H54 (cell line): ENCODE data around the gene ZNF48.

Experiments
- DNase-seq: peaks from one replicate; pipeline ENCODE4 v3.0.0; 2011; ENCODE audit warnings: low spot score, mixed read lengths; ENCODE audit not compliant: insufficient read length
- FAIRE-seq: peaks from 3 replicates; lab custom pipeline; 2011; peaks lifted over from hg19 to GRCh38; lab: Jason Lieb, UNC
- POLR2A ChIP-seq: IDR thresholded peaks from 2 replicates; pipeline ENCODE4 v1.6.1; 2011; ENCODE audit warnings: low read depth, mild to moderate bottlenecking, low read length

Gene ZNF48

DNA sequence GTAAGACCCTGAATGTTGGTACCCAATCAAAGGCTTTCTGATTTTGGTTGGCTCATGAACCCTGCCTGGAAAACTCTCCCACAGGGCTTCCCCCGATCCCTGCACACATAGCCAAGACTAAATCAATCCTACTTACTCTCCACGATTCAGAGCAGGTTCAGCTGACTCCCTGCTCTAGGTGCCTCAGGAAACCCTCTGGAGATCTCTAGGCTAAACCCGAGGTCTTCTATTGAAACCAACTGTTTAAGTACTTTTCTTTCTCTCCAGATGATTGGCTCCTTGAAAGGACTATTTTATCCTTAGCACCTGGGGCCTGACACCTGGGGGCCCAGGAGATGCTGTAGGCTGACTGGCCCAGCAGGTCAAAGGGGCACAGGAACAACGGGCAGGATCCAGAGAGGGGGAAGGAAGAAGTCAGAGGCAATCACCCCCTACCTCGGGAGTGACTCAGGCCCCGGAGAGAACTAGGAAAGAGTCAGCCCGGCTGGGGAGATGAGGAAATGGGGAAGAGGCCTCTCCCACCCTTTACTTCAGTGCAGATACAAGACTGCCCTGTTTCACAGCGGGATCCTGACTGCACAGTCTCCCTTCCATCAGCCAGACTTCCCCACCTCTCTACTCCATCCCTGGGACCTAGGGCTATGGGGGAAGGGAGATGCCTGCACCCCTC, 27.0 kb upstream of the ZNF48 start:
- FAIRE-seq: peak; percentile 38
- peak; percentile 76 for DNase-seq
- no peak for TF ChIP-seq POLR2A

- DNase-seq (no peak), FAIRE-seq (no peak)
- TF ChIP-seq POLR2A: no peak
Observed at GRCh38 chr16:30368792-30369090, 26.5 kb upstream of the ZNF48 start.

DNA sequence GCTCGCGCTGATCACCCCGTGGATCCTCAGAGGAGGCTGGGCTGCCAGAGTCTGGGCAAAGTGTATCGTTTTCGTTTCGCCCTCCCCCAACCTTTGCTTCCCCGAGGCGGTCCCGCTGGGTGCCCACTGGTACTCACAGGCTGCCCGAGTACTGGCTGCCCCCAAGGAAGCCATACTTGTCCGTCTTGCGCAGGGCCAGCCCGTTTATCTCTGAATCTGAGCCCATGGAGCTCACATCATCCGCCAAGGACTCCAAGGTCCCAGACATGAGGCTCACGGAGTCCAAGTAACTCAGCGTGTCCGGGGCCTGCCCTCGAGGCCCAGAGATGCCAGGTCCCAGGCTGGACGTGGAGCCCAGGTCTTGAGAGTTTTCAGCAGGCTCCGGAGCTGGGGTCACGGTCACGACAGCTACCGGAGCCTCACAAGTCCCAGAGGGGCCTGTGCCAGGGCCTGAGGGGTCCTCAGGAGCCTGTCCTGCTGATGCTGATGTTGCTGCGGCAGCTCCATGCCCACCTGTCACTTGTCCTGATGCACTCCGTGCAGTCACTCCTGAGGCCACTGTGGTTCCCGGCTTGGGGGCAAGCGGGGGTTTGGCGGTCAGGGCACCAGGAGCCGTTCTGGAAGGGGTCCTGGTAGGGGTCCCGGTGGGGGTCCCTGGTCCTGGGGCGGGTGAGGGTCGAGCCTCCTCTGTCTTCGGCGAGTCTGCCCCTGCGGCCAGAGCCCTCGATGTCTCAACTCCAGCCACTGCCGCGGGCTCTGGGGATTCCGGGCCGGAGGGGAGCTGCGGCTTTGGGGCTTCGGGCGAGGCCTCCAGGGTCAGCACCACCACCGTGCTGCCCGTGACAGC, 25.9 kb upstream of the ZNF48 start:
- no peak for TF ChIP-seq POLR2A
- DNase-seq: no peak
- no peak for FAIRE-seq

GRCh38 chr16:30369938-30370455, 25.2 kb upstream of the ZNF48 start:
- FAIRE-seq (no peak), DNase-seq (no peak)
- peak; percentile 60; the same call in 1 of the 2 replicates for TF ChIP-seq POLR2A

- FAIRE-seq: peak; percentile 95
- TF ChIP-seq POLR2A: peak; percentile 56; the same call in 1 of the 2 replicates
- peak; percentile 99 for DNase-seq
Observed at GRCh38 chr16:30370456-30371247, 24.6 kb upstream of the ZNF48 start, which contains the start of gene TBC1D10B. Gene TBC1D10B, minus strand, starts transcription at chr16:30370494. Its CDS starts 311 bp downstream, at chr16:30370183.

- no peak for FAIRE-seq
- no peak for TF ChIP-seq POLR2A
Observed at GRCh38 chr16:30371248-30371816, 23.9 kb upstream of the ZNF48 start.

DNA sequence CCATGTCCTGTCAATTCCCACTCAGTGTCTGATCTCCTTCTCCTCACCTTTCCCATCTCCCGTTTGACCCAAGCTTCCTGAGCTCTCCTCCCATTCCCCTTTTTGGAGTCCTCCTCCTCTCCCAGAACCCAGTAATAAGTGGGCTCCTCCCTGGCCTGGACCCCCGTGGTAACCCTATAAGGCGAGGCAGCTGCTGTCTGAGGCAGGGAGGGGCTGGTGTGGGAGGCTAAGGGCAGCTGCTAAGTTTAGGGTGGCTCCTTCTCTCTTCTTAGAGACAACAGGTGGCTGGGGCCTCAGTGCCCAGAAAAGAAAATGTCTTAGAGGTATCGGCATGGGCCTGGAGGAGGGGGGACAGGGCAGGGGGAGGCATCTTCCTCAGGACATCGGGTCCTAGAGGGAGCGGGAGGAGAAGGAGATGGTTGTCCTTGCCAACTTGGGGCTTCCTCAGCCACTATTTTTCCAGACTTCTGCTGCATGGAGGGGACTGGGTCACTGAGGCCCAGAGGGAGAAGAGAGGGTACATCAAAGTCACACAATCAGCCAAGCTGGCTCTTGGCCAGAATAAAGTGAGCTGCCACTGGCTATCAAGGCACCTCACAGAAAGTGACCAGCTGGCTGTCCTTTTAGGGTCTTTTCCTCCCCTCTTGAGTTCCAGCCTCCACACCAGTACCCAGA, 23.0 kb upstream of the ZNF48 start:
- FAIRE-seq (no peak), DNase-seq (no peak)
- TF ChIP-seq POLR2A: no peak

More at GRCh38 chr16:30371248-30371816, 23.9 kb upstream of the ZNF48 start:
- DNase-seq: no peak

DNA sequence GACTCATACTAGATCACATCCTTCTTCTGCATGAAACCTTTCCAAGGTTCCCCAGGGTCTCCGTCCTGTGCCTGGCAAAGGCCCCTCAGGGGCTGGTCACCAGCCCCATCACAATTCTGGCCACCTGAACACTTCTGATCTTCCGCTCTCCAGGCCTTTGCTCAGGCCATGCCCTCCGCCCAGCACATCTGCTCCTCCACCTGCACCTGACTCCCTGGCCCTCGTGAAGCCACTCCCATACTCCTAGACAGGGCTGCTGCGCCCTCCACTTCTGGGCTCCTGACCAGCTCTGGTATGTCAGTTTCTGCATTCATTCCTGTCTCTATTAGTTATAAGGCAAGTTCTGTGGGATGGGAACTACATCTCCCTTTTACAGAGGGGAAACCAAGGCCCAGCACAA, 22.5 kb upstream of the ZNF48 start:
- no peak for TF ChIP-seq POLR2A
- DNase-seq: no peak
- no peak for FAIRE-seq

- no peak for FAIRE-seq
- no peak for TF ChIP-seq POLR2A
- DNase-seq: no peak
Observed at GRCh38 chr16:30374538-30374937, 20.7 kb upstream of the ZNF48 start, which contains the start of gene MYL11. Gene MYL11, plus strand, starts transcription at chr16:30374802. Its CDS starts 56 bp downstream, at chr16:30374858.

DNA sequence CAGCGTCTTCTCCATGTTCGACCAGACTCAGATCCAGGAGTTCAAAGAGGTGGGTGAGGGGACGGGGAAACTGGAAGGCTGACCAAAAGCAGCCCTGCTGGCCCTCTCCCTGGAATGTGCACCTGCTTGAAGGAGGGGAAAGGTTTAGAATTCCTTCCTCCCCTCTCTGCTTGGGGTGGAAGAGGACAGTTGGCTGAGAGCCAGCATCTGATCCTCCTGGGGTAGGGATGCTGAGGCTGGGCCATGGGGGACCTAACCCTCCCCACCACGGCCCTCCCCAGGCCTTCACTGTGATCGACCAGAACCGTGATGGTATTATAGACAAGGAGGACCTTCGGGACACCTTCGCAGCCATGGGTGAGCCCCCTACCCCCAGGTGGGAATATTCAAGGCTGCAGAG, 19.4 kb upstream of the ZNF48 start:
- DNase-seq: no peak
- TF ChIP-seq POLR2A: no peak
- no peak for FAIRE-seq

- no peak for FAIRE-seq
- no peak for TF ChIP-seq POLR2A
- DNase-seq: no peak
Observed at GRCh38 chr16:30376461-30376902, 18.7 kb upstream of the ZNF48 start.

GRCh38 chr16:30377050-30377811, 18.0 kb upstream of the ZNF48 start:
- TF ChIP-seq POLR2A: no peak
- no peak for DNase-seq
- FAIRE-seq: no peak
